HG03354 (cell line): ENCODE data around the gene CST6.
A peak's percentile ranks its signal among the peaks of the same experiment; 100 is the strongest.

Experiments
- ATAC-seq: cut with Tn5 transposase; IDR thresholded peaks from one replicate; pipeline ENCODE4 v1.9.1; 2021; ENCODE audit warnings: mild to moderate bottlenecking; ENCODE audit not compliant: unreplicated experiment, poor library complexity, severe bottlenecking

CST6 gene

DNA sequence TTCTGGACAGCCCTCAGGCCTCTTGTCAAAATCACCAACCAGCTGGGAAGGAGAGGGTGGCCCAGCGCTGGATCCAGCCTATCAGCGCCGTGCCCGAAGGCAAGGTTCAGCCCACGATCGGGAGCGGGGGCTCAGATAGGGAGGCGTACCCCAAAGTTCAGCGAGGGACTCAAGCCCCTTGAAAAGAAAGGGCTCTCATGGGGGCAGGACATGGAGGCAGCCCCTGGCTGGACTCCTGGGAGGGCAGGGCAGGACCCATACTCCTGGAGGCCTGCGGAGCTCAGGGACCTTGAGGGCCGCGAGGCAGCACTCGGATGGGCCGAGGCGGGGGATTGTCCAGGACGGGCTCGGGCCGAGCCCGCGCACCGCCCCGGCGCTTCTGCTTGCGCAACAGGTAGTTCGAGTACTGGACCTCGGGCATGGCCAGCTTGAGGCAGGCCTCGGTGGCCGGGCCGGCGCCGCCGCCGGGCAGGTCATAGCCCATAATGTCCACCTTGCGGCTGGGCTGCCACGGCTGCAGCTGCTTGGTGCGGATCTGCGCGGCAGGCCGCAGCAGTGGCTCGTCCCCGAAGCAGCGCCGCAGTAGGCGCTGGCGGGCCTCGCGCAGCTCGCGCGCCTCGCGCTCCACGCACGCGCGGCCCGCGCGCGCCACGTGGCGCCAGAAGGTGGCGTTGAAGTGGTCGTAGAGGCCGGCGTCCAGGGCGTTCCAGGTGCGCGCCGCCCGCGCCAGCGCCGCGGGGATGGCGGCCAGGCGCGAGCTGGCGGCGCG, 30.6 kb downstream of the CST6 start:
- no peak for ATAC-seq

DNA sequence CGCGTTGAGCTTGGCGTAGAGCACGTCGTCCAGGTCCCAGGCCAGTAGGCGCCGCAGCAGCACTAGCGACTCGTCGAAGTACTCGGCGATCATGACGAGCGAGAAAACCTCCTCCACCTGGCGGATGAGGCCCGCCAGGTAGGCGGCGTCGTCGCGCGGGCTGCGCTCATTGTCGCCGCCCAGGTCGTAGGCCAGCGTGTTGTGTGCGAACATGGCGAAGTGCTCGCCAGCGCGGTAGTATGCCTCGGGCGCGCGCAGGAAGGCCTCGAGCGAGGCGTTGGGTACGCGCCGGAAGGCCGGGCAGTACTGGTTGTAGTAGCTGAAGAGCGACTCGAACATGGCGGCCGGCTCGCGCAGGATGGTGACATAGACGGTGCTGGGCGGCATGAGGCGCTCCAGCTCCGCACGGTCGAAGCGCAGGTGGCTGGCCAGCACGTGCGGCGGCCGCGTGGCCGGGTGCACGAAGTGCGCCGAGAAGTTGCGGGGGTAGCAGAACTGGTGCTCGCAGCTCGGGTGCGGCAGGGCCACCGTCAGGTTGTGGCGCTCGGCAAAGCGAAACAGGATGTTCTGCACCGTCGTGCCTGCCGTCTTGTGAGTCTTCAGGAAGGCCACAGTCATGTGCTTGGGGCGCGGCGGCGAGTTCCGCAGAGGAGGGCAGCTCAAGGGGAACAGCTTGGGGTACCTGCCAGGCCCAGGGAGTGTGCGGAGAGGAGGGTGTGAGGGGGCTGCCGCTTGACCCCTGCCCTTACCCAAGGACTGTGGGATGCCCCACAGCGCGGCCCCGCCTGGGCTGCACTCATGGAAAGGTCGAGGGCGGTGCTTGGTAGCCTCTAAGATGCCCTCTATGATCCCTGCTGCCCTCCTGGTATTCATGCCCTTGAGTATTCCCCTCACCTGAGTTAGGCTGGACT, 31.4 kb downstream of the CST6 start:
- ATAC-seq: no peak

DNA sequence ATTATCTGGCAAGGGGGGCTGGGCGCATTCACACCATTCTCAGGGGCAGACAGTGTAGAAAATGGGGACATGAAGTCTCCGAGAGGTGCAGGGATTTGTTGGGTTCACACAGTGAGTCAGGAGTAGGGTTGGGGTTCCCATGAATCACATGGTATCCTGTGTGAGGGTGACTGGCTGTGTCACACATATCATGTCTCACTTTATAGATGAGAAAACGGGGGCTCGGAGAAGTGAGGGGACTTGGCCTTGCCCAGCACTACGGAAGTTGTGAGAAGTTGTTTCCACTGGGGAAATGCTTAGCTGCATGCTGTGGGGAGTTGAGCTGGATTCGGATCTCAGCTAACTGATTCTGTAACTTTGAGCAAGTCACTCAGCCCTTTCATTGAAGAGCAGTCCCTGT, 32.9 kb downstream of the CST6 start:
- ATAC-seq: no peak

DNA sequence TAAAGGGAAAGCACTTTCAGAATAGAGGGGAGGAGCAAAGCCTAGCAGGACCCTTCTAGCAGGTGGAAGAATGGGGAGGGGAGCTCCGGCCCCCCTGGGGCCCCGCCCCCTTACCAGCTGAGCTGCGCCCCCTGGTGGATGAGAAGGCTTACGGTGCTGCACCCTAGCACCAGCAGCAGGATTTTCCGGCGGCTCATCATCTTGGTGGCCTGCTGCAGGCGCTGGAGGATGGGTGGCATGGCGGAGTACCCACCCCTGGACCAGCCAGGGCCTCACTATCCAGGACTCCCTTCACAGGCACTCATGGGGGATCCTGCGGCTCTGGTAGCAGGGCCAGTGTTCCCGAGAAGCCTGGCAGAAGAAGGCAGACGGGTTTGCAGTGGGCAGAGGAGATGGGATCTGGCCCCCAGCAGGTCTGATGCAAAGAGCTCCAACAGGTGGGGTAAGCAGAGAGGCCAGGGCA, 33.4 kb downstream of the CST6 start:
- ATAC-seq: peak; percentile 74

DNA sequence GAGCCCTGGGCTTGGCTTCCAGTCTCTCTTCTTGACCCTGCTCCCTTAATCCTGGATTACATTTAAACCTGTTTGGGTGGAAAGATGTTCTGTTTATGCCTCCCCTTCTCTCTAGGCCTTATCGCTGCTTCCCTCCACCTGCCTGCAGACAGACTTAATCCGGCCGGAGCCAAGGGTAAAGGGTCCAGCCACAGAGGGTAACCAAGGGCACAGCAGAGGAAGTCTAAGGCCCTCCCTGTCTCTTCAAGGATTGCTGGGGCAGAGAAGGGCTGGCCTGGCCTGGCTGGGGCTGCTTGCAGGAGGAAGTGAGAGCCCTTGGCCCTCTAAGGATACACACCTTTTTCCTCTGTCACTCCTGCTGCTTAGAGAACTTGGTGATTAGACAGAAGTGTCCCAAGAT, 35.1 kb downstream of the CST6 start:
- ATAC-seq: no peak

DNA sequence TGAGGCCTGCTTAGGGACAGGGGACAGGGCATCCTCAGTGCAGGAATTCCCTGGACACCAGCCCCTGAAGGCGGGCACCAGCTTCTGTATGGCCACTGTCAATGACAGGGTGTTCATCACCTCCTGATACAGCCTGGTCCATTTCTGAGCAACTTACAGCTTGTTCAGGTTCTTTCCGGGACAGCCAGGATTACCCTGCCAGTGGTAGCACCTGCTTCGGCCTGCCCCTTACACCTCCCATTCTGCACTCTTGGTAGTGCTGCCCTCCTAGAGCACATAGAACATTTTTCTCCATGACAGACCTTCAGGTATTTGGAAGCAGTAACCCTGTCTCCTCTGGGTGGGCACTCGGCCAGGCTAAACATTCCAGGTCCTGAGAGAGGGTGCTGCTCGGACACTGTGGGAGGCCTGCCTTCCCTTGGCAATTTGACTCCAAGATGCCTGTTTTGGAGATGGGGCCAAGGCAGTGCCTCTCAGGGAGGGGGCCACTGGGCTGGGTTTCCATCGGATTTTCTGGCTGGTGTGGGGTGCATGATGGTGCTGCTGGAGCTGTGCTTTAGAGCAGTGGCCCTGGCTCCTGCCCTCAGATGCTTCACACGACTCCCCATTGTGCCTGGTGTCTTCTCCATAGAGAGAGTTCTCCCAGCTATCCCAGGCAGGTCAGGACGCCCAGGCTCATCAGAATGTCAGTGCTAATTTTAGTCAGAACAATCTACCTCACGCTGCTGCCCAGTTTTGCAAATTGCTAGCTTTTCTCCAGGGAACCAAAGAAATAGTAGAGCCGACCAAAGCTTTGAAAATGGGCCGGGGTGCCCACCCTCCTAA, 35.9 kb downstream of the CST6 start:
- ATAC-seq: no peak

DNA sequence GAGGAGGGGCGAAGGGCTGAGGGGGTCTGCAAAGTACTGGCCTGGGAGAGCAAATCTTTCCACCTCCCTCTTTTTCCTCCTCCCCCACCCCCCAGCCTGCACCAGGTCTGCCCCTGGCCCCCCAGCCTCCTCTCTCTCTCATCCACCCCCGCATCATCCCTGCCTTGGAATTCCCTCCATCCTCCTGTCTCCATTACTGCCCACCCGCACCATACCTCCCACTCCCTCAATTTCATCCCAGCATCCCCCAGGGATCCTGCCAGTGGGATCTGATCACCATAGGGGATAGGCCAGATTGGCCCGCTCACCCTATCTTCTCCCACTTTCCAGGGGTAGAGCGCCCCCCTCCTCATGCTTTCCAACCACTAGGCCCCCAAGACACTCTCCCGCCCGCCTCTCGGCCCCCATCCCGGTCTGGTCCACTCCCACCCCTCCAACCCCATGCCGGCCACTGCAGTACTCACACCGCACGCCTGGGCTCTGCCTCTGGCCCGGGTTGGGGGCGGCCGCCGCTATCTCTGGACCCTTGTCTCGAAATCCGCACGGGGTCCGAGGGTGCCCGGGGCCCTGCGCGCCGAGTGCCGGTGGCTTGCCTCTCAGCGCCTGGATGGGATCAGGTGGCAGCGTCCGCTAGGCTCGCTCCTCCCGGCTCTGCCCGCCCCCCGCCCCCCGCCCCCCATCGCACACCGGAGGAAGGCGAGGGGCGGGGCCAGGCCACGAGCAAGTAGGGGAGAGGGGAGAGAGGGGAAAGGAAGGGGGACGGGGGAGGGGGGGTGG, 36.9 kb downstream of the CST6 start, which contains the start of gene GAL3ST3:
GAL3ST3 (minus strand) TSS at position 615 of the 777 bp plus-strand sequence. CDS start 3,746 bp downstream, outside the sequence.
- ATAC-seq: no peak

DNA sequence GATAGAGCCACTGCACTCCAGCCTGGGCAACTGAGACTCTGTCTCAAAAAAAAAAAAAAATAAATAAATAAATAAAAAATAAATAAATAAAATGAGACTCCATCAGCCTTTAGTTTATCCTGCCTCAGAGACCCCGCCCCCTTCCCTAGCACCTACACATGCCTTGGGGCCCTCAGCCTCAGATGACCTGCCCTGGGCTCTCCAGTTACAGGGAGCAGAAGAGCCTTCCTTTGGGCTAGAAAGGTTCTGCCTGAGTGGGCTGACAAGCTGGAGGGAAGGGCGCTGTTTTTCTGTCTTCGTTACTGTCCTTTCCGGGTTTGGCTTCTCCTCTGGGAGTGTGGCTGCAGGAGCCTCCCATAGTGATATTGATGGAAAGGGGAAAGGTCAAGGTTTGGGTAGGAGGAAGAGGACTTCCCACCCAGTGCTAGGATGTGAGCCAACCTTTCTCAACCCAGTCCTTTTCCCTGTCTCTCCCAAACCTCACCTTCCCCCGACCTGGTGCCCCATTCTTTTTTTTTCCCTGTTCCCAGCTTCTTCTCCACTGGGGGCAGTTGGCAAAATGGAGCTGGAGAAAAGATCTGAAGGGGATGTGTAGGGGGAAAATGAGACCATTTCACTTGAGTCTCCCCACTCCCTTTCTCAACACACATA, 38.9 kb downstream of the CST6 start:
- ATAC-seq: no peak

DNA sequence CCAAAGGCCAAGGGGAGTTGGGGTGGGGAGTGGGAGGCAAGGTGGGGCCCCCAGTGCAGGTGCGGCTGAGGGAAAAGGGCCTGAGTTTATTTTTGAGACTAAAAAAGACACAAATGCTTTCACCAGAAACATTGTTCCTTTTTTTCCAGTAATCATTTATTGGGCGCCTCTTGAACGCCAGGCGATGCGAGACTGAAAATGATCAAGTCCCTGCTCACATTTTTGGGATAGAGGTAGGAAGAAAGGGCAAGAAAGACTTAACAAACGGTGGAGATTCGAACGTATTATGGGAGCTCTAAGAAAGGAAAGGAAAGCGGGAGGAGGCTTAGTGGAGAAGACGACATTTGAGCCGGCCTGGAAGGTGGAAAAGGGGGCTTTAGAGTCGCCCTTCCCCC, 39.6 kb downstream of the CST6 start:
- ATAC-seq: no peak

DNA sequence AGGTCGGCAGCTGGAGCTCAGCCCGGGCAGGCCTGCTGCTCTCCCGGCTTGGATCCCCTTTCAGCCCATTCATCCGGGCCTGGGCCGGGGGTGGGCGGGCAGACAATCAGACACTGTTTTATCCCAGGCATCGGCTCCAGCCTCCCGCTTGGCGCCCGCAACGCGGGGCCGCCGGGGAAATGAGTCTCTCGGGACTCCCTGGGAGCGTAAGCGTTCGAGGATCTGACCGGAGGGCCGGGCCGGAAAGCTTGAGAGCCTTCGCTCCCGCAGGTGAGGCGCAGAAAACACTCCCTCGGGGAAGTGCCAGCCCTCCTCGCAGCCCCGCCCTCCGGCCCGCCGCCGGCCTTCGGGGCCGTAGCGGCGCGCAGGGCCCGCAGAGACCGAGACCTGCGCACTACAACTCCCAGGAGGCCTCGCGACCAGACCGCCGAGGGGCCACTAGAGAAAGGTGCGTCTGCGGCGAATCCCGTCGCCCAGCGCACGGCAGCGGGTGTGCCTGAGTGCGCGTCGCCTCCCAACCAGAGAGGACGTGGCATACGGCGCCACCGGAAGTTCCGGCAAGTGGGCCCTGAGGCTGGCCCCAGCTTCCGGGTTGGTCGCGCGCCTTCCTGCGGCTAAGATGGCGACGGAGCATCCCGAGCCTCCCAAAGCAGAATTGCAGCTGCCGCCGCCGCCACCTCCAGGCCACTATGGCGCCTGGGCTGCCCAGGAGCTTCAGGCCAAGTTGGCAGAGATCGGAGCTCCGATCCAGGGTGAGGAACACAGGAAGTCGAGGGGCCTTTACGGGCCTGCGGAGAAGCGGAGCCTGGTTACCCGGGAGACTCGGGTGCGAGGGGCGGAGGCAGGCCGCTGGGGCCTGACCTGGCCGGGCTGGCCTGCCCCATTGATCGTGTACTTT, 40.2 kb downstream of the CST6 start, which contains the start of gene SF3B2:
SF3B2 (plus strand) TSS at position 599 of the 898 bp plus-strand sequence; CDS start at position 620, 21 bp downstream.
- peak; percentile 93 for ATAC-seq

DNA sequence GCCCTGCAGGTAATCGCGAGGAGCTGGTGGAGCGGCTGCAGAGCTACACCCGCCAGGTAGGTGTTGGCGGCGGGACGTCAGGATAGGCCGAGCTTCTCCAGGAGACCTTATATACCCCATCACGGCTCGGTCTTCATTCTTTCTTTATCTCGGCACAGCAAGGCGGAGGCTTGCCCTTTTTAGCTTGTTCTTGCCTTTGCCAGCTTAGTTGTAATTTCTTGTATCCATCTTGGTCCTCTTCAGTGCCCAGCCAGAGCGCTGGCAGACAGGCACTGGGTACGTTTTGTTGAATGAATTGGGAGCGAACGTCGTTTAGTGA, 40.8 kb downstream of the CST6 start:
- ATAC-seq: no peak

DNA sequence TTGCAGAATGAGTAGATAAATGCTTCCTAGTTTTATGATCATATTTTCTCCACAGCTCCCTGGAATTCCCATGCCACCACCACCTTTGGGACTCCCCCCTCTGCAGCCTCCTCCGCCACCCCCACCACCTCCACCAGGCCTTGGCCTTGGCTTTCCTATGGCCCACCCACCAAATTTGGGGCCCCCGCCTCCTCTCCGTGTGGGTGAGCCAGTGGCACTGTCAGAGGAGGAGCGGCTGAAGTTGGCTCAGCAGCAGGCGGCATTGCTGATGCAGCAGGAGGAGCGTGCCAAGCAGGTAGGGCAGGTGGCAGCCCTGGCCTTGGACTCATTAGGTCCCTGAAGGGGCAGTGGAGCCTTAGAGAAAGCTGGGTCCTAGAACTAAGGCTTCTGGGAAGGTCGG, 43.2 kb downstream of the CST6 start:
- no peak for ATAC-seq

DNA sequence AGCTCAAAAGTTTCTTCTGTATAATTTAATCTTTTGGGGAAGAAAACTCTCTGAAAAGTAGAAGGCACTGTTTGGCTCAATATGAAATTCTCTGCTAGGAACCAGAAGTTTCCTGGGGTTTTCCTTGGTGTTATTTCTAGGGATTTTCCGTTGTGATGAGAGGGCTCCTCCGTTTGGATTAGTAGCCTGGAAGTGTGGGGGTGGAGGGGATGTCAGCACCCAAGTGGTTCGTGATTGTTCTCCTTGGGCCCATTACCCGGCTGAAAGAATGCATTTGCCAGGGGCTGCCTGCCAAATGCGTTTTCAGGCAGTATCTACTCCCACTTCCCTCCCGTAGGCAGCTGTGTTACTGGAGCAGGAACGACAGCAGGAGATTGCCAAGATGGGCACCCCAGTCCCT, 44.7 kb downstream of the CST6 start:
- no peak for ATAC-seq

DNA sequence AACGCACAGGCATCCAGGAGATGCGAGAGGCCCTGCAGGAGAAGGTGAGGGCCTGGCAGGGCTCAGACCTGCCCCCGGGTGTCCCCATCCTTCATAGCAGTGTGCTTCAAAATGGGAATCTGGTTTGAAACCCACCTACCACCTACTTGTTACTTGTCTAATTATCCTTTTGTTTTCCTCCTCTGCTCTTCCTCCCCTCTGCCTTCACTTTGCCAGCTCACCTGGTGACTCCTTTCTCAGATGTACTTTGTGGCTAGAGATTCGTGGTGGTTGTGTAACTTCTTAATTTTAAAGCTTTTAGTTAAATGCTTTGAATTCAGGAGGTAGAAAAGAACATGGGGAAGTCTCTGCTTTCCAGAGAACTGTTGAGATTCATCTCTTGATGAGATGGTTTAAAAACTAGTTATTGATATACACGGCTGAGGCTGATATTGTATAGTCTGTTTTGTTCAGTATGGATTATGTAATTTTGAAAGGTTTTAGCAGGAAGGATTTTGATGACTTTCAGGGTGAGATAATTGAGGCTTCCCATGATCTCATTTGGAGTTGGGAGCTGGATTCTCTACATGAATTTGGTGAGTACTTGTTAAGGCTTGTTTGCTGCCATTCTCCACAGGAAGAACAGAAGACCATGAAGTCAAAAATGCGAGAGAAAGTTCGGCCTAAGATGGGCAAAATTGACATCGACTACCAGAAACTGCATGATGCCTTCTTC, 48.3 kb downstream of the CST6 start:
- ATAC-seq: no peak

DNA sequence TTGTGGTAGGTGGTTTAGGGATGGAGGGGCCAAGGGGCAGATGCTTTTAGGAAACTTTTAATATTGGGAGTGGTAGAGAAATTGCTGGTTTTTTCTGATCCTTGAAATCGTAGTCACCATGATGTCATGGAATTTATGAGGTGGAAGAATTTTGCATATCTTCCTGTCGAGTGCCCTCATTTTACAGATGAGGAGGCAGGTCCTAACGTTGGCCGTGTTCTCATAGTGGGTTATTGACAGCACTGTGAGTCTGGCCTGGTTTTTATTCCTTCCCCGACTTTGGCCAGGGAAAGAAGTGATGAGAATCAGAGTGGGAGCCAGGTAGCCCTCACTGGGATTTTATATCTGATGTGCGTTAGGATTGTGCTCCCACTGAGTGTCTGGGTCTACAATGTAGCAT, 49.5 kb downstream of the CST6 start:
- ATAC-seq: no peak

DNA sequence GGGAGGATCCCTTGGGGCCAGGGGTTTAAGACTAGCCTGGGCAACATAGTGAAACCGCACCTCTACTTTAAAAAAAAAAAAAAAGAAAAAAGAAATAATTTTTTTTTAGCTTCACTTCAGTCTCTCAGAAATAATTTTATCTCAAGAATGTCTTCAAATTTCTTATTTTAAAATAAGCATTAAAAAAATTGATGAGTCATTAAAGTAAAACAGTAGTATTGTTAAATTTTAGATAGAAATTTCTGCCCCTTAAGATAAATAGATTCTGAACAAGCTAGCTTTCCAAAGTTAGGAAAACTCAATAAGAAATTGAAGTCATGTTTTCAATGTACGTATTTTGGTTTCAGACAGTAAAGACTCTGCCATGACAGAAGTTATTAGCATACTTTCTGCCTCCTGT, 50.6 kb downstream of the CST6 start:
- no peak for ATAC-seq
